Keratinocyte (primary cell): Measurements from ENCODE around the gene TARS1. TPM values are rescaled to one million over a fixed set of nuclear protein-coding genes. Genes with fewer than 3 reads are reported as not detected.

Experiments
- DNase-seq: peaks from one replicate; pipeline ENCODE4 v3.0.0-alpha.2; 2011; ENCODE audit warnings: low read depth, missing footprints, low spot score
- FAIRE-seq: peaks from 2 replicates; lab custom pipeline; 2011; peaks lifted over from hg19 to GRCh38; lab: Jason Lieb, UNC
- H2AFZ ChIP-seq: 2 replicates; pipeline ENCODE4 v1.6.0; 2012; ENCODE audit warnings: low read length, control low read depth, inconsistent platforms; ENCODE audit not compliant: control insufficient read depth
- H3K27ac ChIP-seq: 2 replicates; pipeline ENCODE4 v1.5.1; 2011; ENCODE audit warnings: low read length; ENCODE audit not compliant: control insufficient read depth, insufficient read depth
- H3K27me3 ChIP-seq: 3 replicates; pipeline ENCODE4 v1.6.0; 2011; ENCODE audit warnings: low read length; ENCODE audit not compliant: control insufficient read depth, insufficient read depth; ENCODE audit errors: extremely low read depth
- H3K36me3 ChIP-seq, 2 experiments: 2 replicates in 1 of 2; 3 replicates in 1 of 2; pipeline ENCODE4 v1.5.1; 2011; ENCODE audit warnings: low read length in 2 of 2, mild to moderate bottlenecking in 1 of 2; ENCODE audit not compliant: control insufficient read depth in 2 of 2, insufficient read depth in 2 of 2; ENCODE audit errors: extremely low read depth in 1 of 2
- H3K4me1 ChIP-seq: 3 replicates; pipeline ENCODE4 v1.5.1; 2011; ENCODE audit warnings: low read length; ENCODE audit not compliant: control insufficient read depth, insufficient read depth; ENCODE audit errors: extremely low read depth
- H3K4me2 ChIP-seq: 3 replicates; pipeline ENCODE4 v1.6.0; 2011; ENCODE audit warnings: low read depth, low read length; ENCODE audit not compliant: control insufficient read depth, insufficient read depth; ENCODE audit errors: extremely low read depth
- H3K4me3 ChIP-seq, 3 experiments: fragments of 200-600 bp in 1 of 3; sonication (generic) in 1 of 3; 2 replicates in 2 of 3; 3 replicates in 1 of 3; pipeline ENCODE4 v1.5.1; 2011 to 2016; ENCODE audit warnings: low read length in 3 of 3, mild to moderate bottlenecking in 3 of 3, control low read depth in 2 of 3, inconsistent platforms in 1 of 3, low read depth in 1 of 3, mixed read lengths in 1 of 3, mixed run types in 1 of 3, moderate library complexity in 1 of 3; ENCODE audit not compliant: control insufficient read depth in 2 of 3, insufficient read depth in 2 of 3; ENCODE audit errors: extremely low read depth in 1 of 3
- H3K79me2 ChIP-seq: 2 replicates; pipeline ENCODE4 v1.6.0; 2012; ENCODE audit warnings: low read length; ENCODE audit not compliant: control insufficient read depth, insufficient read depth
- H3K9ac ChIP-seq: 3 replicates; pipeline ENCODE4 v1.6.0; 2011; ENCODE audit warnings: low read length; ENCODE audit not compliant: control insufficient read depth, insufficient read depth; ENCODE audit errors: extremely low read depth
- H3K9me1 ChIP-seq: 3 replicates; pipeline ENCODE4 v1.6.0; 2011; ENCODE audit warnings: low read length; ENCODE audit not compliant: control insufficient read depth, insufficient read depth; ENCODE audit errors: extremely low read depth
- H3K9me3 ChIP-seq: 2 replicates; pipeline ENCODE4 v1.5.1; 2012; ENCODE audit warnings: low read depth, low read length; ENCODE audit not compliant: control insufficient read depth
- H4K20me1 ChIP-seq: 3 replicates; pipeline ENCODE4 v1.6.0; 2011; ENCODE audit warnings: low read length; ENCODE audit not compliant: control insufficient read depth, insufficient read depth; ENCODE audit errors: extremely low read depth
- CTCF ChIP-seq, 3 experiments: IDR thresholded peaks in 1 of 3; conservative IDR thresholded peaks in 1 of 3; optimal IDR thresholded peaks in 1 of 3; 2 replicates in 2 of 3; 3 replicates in 1 of 3; pipeline versions ENCODE3 to v1.5.1; 2011; ENCODE audit warnings: low read length in 3 of 3, mild to moderate bottlenecking in 3 of 3, moderate library complexity in 2 of 3, control low read depth in 1 of 3, inconsistent platforms in 1 of 3; ENCODE audit not compliant: insufficient read depth in 2 of 3; ENCODE audit errors: extremely low read depth in 1 of 3
- EZH2 ChIP-seq: IDR thresholded peaks from one replicate; pipeline ENCODE4 v1.6.1; 2012; ENCODE audit warnings: inconsistent platforms, mild to moderate bottlenecking, low read length, moderate library complexity
- dilution Hi-C: fragments of 300-500 bp; cut with MboI; formaldehyde crosslinking; loops from one replicate; pipeline ENCODE4 v1.7.0; 2020; ENCODE audit warnings: low sequenced_read_pairs; ENCODE audit not compliant: extremely low pct_ligation_motif_present
- polyA plus RNA-seq, 5 experiments: library from polyadenylated mRNA; depleted of rRNA in 3 of 5; stranded (reverse) in 3 of 5; stranded (forward) in 1 of 5; unstranded in 1 of 5; fragments of >200 nt; gene quantifications; 1 replicate in 1 of 5; 2 replicates in 3 of 5; 3 replicates in 1 of 5; pipeline versions ENCODE4 v1.2.1 to v1.2.3, GENCODE V29; 2011 to 2012; ENCODE audit warnings: missing spikeins in 2 of 5, low read depth in 1 of 5, low replicate concordance in 1 of 5

TARS1 gene
- polyA plus RNA-seq, 1 donor (not counting 4 experiments of a cell fraction or from before 2014, with no cell fraction given): 213 TPM

- H3K9me3 ChIP-seq: no peaks in the 10 kb centered on the region
- H3K9me1 ChIP-seq: no peaks in the 10 kb centered on the region
- no peaks in the 10 kb centered on the region for H4K20me1 ChIP-seq
- H3K27me3 ChIP-seq: no peaks in the 10 kb centered on the region
- no peaks in the 10 kb centered on the region for H3K79me2 ChIP-seq
- DNase-seq (no peak), FAIRE-seq (no peak)
- H2AFZ ChIP-seq: no peak overlapping the region
- no peak for TF ChIP-seq EZH2
- TF ChIP-seq CTCF (optimal IDR thresholded peaks at IDR 0.05 in 1 of 3, IDR thresholded peaks at IDR 0.05 in 1 of 3, conservative IDR thresholded peaks at IDR 0.05 in 1 of 3; ENCODE audit: extremely low read depth in 1 of 3, insufficient read depth in 2 of 3, low read length in 3 of 3): no peak
- H3K27ac ChIP-seq: no peak overlapping the region
- no peak overlapping the region for H3K4me3 ChIP-seq
- no peak overlapping the region for H3K4me2 ChIP-seq
- no peaks in the 10 kb centered on the region for H3K4me1 ChIP-seq
- no peak overlapping the region for H3K9ac ChIP-seq
- dilution Hi-C loops: no loop called here
- H3K36me3 ChIP-seq: no peaks in the 10 kb centered on the region
Observed at GRCh38 chr5:33422191-33422590, 18.6 kb upstream of the TARS1 start.

- Histone ChIP-seq H3K4me3 (no peak overlapping the region), H4K20me1 (no peaks in the 10 kb centered on the region), H2AFZ (no peak overlapping the region), H3K9me3 (no peaks in the 10 kb centered on the region), H3K9ac (no peak overlapping the region), H3K79me2 (no peaks in the 10 kb centered on the region), H3K27ac (no peak overlapping the region), H3K27me3 (no peaks in the 10 kb centered on the region), H3K9me1 (no peaks in the 10 kb centered on the region), H3K4me2 (no peak overlapping the region), H3K4me1 (no peaks in the 10 kb centered on the region), H3K36me3 (no peaks in the 10 kb centered on the region)
- dilution Hi-C loops: no loop called here
- no peak for FAIRE-seq
- TF ChIP-seq EZH2 (no peak), CTCF (optimal IDR thresholded peaks at IDR 0.05 in 1 of 3, IDR thresholded peaks at IDR 0.05 in 1 of 3, conservative IDR thresholded peaks at IDR 0.05 in 1 of 3; ENCODE audit: extremely low read depth in 1 of 3, insufficient read depth in 2 of 3, low read length in 3 of 3) (peak in 2 of 3 experiments; percentile 8 to 31)
- no peak for DNase-seq
Observed at GRCh38 chr5:33423018-33423630, 17.6 kb upstream of the TARS1 start.
